HG03108 (cell line): ENCODE measurements around the gene MBD5.

ENCODE experiments used
- ATAC-seq: cut with Tn5 transposase; IDR thresholded peaks from one replicate; pipeline ENCODE4 v1.9.1; 2021; ENCODE audit warnings: moderate library complexity; ENCODE audit not compliant: unreplicated experiment

MBD5 gene

GRCh38 chr2:148022882-148023281, 2.0 kb downstream of the MBD5 start:
- no peak for ATAC-seq

- peak; percentile 29 for ATAC-seq
Measured at GRCh38 chr2:148023861-148024260, 3.0 kb downstream of the MBD5 start.

- ATAC-seq: no peak
Measured at GRCh38 chr2:148026573-148026972, 5.7 kb downstream of the MBD5 start.

- no peak for ATAC-seq
Measured at GRCh38 chr2:148027822-148028221, 6.9 kb downstream of the MBD5 start.

DNA sequence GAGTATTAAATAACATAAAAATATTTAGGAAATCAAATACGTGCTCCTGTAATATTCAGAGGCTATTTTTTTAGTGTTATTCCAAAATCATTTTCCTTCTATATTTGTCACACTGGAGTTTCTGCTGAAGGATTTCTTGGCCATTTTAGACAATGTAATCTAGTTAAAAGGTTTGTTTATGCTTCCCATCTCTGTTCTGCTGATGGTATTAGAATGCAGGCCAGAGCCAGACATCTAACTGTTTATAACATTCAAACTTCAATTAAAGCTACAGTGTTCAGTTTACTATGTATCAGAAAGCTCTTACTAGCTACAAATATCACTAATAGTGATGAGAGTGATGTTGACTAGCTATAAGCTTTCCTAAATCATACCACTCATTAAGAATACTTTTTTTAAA, 7.9 kb downstream of the MBD5 start:
- no peak for ATAC-seq

GRCh38 chr2:148031152-148031551, 10.3 kb downstream of the MBD5 start:
- ATAC-seq: no peak

- ATAC-seq: no peak
Measured at GRCh38 chr2:148032215-148032614, 11.3 kb downstream of the MBD5 start.

- no peak for ATAC-seq
Measured at GRCh38 chr2:148039783-148040182, 18.9 kb downstream of the MBD5 start.

- peak; percentile 71 for ATAC-seq
Measured at GRCh38 chr2:148042219-148042618, 21.3 kb downstream of the MBD5 start.

DNA sequence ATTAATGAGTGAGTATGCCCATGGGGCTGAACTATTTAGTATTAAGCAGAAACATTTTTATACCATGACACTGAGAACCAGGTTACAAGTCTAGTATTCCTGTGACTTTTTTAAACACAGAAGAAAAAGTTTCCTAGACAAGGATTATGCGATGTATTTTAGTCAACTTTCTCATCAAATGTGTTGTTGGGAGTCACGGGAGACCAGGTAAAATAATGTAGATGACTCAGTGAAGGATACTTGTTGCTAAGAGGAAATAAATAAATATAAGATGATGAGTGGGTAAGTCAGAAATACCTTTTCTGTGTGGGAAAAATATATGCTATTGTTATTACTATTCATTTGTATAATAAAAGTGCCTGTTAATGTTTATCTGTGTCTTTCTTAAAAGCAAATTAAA, 23.4 kb downstream of the MBD5 start:
- no peak for ATAC-seq

DNA sequence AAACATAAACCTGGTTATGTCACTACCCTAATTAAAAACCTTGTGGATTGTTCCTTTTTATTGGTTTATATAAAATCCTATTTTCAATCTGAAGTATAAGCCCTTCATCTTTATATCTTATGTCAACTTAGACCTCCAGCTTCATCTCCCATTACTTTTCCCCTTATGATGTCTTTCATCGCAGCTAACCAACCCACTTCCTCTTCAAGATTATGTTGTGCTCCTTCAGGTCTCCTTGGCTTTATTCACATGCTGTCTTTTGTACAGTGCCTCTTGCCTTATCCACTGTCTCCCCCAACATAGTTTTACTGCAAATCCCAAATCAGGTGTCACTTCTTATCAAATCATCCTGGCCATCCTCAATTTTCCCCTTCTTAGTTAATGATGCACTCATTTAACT, 25.9 kb downstream of the MBD5 start:
- no peak for ATAC-seq

DNA sequence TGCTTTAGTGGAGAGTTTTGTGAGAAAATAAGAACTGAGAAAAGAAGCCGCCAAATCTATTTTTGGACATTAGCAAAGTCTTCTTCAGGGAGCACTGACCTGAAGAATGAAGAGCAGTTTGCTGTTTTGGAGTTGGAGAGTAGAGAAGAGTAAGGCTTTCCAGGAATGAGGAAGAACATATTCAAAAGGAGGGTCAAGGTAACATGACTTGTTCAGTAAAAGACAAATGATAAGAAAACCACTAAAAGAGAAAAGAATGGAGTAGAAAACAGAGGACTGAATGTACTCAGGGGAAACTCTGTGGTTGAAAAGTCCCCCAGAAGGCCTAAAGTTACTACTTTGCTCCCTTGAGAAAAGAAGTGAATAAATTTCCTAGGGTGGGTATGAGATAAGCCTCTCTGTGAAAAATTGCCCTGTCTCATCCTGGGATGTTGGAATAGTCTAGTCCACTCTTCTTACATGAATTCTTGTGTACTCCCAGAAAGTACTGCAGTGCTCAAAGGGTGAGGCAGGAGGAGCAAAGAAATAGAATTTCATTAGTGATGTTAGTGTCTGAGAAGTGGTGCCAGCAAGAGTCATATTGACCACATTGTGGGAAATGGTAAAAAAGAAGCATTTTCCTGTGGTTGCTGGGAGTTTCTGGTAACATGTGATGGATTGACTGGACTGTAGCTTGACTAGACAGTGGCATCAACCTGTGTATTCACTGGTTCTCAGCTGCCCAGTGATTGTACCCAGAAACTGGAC, 27.8 kb downstream of the MBD5 start:
- ATAC-seq: peak; percentile 69

DNA sequence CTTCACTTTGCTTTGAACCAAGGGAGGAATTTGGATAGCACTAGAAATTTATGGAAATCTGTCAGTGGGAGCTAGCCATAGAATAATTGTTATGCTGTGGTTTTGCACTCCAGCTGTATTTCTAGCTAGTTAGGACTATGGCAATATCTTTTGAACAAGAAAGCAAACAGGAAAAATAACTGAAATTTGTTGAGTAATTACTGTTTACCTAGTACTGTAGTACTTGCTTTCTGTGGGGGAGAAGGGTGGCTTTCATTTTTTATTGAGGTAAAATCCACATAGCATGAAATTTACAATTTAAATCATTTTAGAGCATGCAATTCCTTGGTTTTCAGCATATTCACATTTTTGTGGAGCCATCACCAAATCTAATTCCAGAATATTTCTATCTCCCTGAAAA, 28.4 kb downstream of the MBD5 start:
- no peak for ATAC-seq

DNA sequence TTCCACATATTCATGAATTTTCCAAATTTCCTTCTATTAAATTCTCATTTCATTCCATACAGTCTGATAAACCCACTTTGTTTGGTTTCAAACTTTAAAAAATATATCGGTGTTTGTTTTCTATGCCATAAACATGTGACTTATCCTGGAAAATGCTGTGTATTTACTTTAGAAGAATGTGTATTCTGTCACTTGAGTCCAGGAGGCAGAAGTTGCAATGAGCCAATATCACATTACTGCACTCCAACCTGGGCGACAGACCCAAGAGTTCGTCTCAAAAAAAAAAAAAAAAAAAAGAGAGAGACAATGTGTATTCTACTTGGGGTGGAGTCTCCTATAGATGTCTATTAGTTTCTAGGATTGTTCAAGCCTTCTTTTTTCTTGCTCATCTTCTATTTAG, 31.8 kb downstream of the MBD5 start:
- ATAC-seq: no peak

- ATAC-seq: no peak
Measured at GRCh38 chr2:148058641-148059040, 37.8 kb downstream of the MBD5 start.

- ATAC-seq: no peak
Measured at GRCh38 chr2:148063633-148064032, 42.7 kb downstream of the MBD5 start.

GRCh38 chr2:148065936-148066335, 45.0 kb downstream of the MBD5 start:
- ATAC-seq: no peak

DNA sequence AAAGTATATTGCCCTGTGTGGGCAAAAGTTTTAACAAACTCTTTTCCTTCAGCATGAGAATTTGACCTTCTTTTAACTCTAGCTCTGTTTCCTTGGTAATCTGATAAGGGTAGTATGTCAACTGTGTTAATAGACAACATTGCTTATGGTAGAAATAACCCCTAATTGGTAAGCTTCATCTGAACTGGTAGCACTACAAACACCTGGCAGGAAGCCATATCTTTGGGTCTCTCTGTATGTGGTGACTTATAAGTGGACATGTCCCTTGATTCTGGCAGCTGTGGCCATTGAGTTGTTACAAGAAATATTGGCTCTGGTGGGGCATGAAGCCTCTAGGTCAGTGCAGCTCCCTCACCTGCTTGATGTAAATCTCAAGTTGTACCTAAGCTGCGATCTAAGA, 46.9 kb downstream of the MBD5 start:
- no peak for ATAC-seq

DNA sequence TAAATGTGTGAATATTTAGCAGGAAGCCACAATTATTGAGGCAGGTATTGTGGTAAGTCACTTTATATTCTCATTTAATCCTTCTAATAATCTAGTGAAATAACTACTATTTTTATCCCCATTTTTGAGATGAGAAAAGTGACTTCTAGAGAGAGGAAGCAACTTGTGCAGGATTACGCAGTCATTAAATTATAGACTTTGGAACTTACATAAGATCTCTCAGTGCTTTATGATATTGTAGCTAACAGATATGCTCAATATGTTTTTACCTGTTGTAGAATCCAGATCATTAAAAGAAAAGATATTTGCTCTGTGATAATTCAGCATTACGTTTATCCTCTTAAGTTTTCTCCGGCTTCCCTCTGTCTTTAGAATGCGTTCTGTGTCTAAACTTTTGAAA, 50.5 kb downstream of the MBD5 start:
- ATAC-seq: no peak

DNA sequence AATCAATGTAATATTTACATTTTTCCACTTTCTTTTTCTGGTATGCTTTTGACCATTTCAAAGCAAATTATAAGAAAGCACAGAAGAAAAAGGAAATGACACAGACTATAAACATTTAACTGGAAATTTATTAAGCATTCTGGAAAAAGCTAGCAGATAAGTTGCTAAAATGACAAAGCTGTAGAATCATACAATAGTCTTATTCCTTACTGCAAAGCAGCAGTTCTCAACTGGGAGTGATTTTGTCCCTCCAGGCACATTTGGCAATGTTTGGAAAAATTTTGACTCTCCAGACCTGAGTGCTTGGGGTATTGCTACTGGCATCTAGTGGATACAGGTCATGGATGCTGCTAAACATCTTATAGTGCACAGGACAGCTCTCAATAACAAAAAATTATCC, 75.1 kb downstream of the MBD5 start:
- no peak for ATAC-seq

DNA sequence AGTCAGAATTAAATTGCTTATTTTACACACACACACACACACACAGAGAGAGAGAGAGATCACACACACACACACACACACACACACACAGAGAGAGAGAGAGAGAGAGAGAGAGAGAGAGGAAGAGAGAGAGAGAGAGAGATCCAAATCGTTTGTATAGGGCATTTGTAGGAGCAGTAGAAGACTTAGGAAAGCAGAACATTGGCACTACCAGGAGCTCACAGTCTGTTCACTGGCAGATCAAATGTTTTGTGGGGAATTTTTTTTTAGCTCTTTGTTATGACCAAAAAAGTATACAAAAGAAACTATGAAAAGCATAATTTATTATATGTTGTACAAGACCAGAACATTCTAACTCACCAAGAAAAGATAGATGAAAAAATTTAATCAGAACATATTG, 81.8 kb downstream of the MBD5 start:
- no peak for ATAC-seq

- no peak for ATAC-seq
Measured at GRCh38 chr2:148103946-148104345, 83.1 kb downstream of the MBD5 start.

- ATAC-seq: no peak
Measured at GRCh38 chr2:148106331-148106730, 85.4 kb downstream of the MBD5 start.
